CD4-positive, CD25-positive, alpha-beta regulatory T cell (primary cell): ENCODE measurements around the gene SLC45A1. TPM values are rescaled to one million over a fixed set of nuclear protein-coding genes. Genes with fewer than 3 reads are reported as not detected.

Experiments
- ATAC-seq, 2 donors: fragments of 150-1000 bp; cut with Tn5 transposase; one replicate each; pipeline ENCODE4 v1.10.0; 2021; ENCODE audit warnings: low read depth in 2 of 2, moderate number of reproducible peaks in 2 of 2, moderate library complexity in 1 of 2
- DNase-seq, 3 donors: peaks; one replicate each; pipeline versions ENCODE4 v3.0.0 to v3.0.0-alpha.2; 2012 to 2022; ENCODE audit warnings: mixed read lengths in 1 of 3
- H3K27ac ChIP-seq: one replicate; pipeline ENCODE4 v1.7.0; 2013; ENCODE audit warnings: mild to moderate bottlenecking, low read length; ENCODE audit not compliant: insufficient read depth, poor library complexity, severe bottlenecking
- H3K27me3 ChIP-seq: one replicate; pipeline ENCODE4 v1.7.0; 2013; ENCODE audit warnings: low read length; ENCODE audit not compliant: control insufficient read depth, insufficient read depth
- H3K36me3 ChIP-seq: one replicate; pipeline ENCODE4 v1.7.0; 2013; ENCODE audit warnings: mild to moderate bottlenecking, low read length, moderate library complexity; ENCODE audit not compliant: control insufficient read depth, insufficient read depth
- H3K4me1 ChIP-seq: 2 replicates; pipeline ENCODE4 v1.7.0; 2013; ENCODE audit warnings: mild to moderate bottlenecking, low read length; ENCODE audit not compliant: insufficient read depth, control insufficient read depth, poor library complexity, severe bottlenecking
- H3K4me3 ChIP-seq: one replicate; pipeline ENCODE4 v1.7.0; 2013; ENCODE audit warnings: low read depth, mild to moderate bottlenecking, low read length, moderate library complexity
- H3K9me3 ChIP-seq, 2 experiments: 1 replicate in 1 of 2; 2 replicates in 1 of 2; pipeline ENCODE4 v1.7.0; 2013; ENCODE audit warnings: low read length in 2 of 2, mild to moderate bottlenecking in 1 of 2, moderate library complexity in 1 of 2; ENCODE audit not compliant: control insufficient read depth in 2 of 2
- H3K27ac Mint-ChIP-seq, 3 donors: one replicate each; pipeline ENCODE4 v1.8.0; 2020 to 2022; ENCODE audit warnings: mild to moderate bottlenecking in 3 of 3, mixed read lengths in 3 of 3, moderate library complexity in 2 of 3
- H3K27me3 Mint-ChIP-seq: one replicate; pipeline ENCODE4 v1.8.0; 2022; ENCODE audit warnings: mild to moderate bottlenecking, mixed read lengths
- H3K36me3 Mint-ChIP-seq: one replicate; pipeline ENCODE4 v1.8.0; 2020; ENCODE audit warnings: mixed read lengths
- H3K4me1 Mint-ChIP-seq, 4 donors: one replicate each; pipeline ENCODE4 v1.8.0; 2020 to 2022; ENCODE audit warnings: mixed read lengths in 4 of 4, mild to moderate bottlenecking in 1 of 4
- H3K4me3 Mint-ChIP-seq, 4 donors: one replicate each; pipeline ENCODE4 v1.8.0; 2020 to 2022; ENCODE audit warnings: mild to moderate bottlenecking in 4 of 4, mixed read lengths in 4 of 4, moderate library complexity in 3 of 4
- H3K9me3 Mint-ChIP-seq, 7 donors: one replicate each; pipeline ENCODE4 v1.8.0; 2020 to 2022; ENCODE audit warnings: mixed read lengths in 7 of 7, mild to moderate bottlenecking in 3 of 7, moderate library complexity in 2 of 7
- polyA plus RNA-seq, 4 donors: library from polyadenylated mRNA; unstranded; fragments of 300-500 nt; fragmentation: Illumina TruSeq; gene quantifications; one replicate each; pipeline ENCODE4 v1.2.3, GENCODE V29; 2021
- total RNA-seq: library from RNA; stranded (reverse); gene quantifications from one replicate; pipeline ENCODE4 v1.2.3, GENCODE V29; 2022

SLC45A1 gene
- total and polyA plus RNA-seq, 5 donors from 2014 or later: 0.47 to 1.4 (median 0.68) TPM

DNA sequence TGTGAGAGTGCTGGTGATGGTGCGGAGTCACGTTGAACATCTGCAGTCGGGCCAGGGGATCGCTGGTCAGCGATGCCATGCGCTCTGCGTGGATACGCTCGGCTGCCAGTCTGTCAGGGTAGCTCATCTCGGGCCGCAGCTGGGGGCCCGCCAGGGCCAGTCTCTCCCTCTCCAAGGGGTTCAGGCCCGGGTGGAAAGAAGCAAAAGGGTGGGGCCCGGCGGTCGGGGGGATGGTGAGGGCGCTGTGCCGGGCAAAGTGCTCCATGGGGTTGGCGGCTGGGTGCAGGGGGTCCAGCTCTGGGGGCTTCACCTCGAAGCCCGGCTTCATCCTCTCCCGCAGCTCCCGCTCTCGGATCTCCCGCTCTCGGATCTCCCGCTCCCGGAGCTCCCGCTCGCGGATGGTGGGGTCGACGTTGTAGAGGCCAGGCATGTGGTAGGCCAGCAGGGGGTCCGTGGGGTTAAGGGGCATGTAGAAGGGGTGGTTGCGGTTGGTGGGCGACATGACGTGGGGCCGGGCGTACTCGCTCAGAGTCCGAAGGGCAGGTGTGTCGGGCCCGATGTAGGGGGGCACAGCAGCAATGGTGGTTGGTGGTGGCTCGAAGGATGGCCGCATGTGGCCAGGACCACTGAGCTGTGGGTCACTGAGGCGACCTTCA is 40.5 kb downstream of the SLC45A1 start:
- H3K9me3 Mint-ChIP-seq: peaks cover 0 to 3% (median 0%) of the 10 kb centered on the region in 7 donors
- H3K27ac Mint-ChIP-seq: no peak overlapping the region
- peaks cover 30% of the 10 kb centered on the region for H3K36me3 Mint-ChIP-seq

DNA sequence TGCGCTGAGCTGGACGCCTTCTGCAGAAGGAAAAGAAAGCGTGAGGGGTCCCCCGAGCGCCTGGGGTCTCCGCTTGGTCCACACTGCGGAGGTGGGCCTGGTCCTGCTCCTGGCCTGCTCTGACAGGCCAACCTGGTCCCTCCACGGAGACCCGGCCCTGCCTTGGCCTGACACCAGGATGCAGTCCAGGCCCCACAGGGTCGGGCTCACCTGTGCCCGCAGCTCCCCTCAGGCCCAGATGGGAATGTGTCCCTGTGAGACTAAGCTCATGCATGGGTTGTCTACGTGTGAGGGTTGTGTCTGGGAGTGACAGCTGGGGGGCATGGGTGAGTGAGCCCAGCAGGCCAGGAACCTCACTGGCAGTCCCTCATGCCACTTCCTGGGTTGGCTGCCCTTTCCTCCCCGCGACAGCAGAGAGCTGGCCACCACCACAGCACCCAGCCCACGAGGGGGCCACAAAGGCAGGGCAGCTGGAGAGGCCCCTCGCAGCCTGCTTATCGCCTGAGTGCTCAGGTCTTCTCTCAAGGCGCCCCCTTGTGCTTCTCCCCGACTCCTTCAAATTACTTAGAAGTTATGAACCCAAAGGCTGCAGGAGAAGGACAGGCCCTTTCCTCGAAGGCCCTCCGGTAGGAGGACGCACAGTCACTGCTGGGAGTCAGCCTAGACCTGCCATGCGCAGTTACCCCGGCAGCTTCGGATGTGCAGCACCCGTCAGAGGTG is 41.1 kb downstream of the SLC45A1 start:
- no peak overlapping the region for H3K27ac Mint-ChIP-seq
- no peaks in the 10 kb centered on the region for H3K4me1 ChIP-seq

More for the DNA sequence above, 40.5 kb downstream of the SLC45A1 start:
- no peak overlapping the region for H3K4me3 ChIP-seq
- no peak overlapping the region for H3K4me3 Mint-ChIP-seq
- H3K27me3 Mint-ChIP-seq: no peaks in the 10 kb centered on the region
- H3K4me1 Mint-ChIP-seq: peaks cover 0 to 2% (median 0%) of the 10 kb centered on the region in 4 donors
- no peak overlapping the region for H3K27ac ChIP-seq
- H3K4me1 ChIP-seq: no peaks in the 10 kb centered on the region
- no peak for DNase-seq
- H3K27me3 ChIP-seq: no peaks in the 10 kb centered on the region
- peaks cover 81% of the 10 kb centered on the region for H3K36me3 ChIP-seq
- H3K9me3 ChIP-seq: no peaks in the 10 kb centered on the region
- no peak for ATAC-seq

DNA sequence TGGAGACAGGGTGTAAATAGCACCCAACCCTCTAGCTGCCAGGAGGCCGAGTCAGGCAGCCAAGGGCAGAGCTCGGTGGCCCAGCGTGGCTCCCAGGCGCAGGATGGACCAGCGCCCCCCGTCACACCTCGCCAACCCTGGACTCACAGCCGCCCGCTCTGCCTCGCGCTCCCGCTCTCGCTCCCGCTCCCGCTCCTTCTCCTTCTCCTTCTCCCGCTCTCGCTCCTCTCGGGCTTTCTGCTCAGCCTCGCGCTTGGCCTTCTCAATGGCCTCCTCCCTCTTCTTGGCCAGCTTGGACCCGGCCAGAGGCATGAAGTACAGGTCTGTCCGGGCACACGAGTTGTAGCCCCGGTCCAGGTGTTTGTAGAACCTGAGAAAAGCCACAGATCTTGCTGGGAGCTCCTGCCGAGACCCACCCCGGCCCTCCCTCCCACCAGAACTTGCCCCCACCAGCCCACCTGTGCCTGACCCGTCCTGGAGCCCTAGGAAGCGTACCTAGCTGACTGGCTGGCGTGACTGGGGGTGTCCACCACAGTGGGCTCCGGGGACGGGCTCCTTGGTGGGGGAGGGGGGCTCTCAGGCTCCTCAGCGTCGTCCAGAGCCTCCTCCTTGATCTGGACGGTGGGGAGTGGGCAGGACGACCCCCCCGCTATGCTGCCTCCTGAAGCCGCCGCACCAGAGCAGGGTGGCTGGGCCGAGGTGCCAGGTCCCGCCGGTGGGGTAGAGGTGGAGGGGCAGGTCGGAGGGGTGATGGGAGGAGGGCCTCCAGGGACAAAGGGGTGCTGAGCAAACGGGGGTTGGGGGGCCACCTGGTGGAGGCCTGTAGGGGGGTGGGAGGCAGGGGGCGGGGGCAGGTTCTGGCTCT is 41.9 kb downstream of the SLC45A1 start:
- Mint-ChIP-seq H3K9me3 (peaks cover 0 to 3% (median 0%) of the 10 kb centered on the region in 7 donors), H3K36me3 (peaks cover 26% of the 10 kb centered on the region), H3K4me3 (no peak overlapping the region), H3K27ac (no peak overlapping the region), H3K27me3 (no peaks in the 10 kb centered on the region), H3K4me1 (peaks cover 0 to 2% (median 0%) of the 10 kb centered on the region in 4 donors)
- Histone ChIP-seq H3K36me3 (peaks cover 85% of the 10 kb centered on the region), H3K4me3 (no peak overlapping the region), H3K27ac (no peak overlapping the region), H3K4me1 (no peaks in the 10 kb centered on the region), H3K27me3 (no peaks in the 10 kb centered on the region), H3K9me3 (no peaks in the 10 kb centered on the region)
- no peak for DNase-seq
- ATAC-seq: no peak

More for the DNA sequence above, 41.1 kb downstream of the SLC45A1 start:
- Mint-ChIP-seq H3K36me3 (peaks cover 30% of the 10 kb centered on the region), H3K27me3 (no peaks in the 10 kb centered on the region), H3K4me3 (no peak overlapping the region), H3K9me3 (peaks cover 0 to 3% (median 0%) of the 10 kb centered on the region in 7 donors), H3K4me1 (peaks cover 0 to 2% (median 0%) of the 10 kb centered on the region in 4 donors)
- no peak overlapping the region for H3K4me3 ChIP-seq
- H3K36me3 ChIP-seq: peaks cover 82% of the 10 kb centered on the region
- H3K27me3 ChIP-seq: no peaks in the 10 kb centered on the region
- no peaks in the 10 kb centered on the region for H3K9me3 ChIP-seq
- no peak for DNase-seq
- no peak overlapping the region for H3K27ac ChIP-seq
- ATAC-seq: no peak

DNA sequence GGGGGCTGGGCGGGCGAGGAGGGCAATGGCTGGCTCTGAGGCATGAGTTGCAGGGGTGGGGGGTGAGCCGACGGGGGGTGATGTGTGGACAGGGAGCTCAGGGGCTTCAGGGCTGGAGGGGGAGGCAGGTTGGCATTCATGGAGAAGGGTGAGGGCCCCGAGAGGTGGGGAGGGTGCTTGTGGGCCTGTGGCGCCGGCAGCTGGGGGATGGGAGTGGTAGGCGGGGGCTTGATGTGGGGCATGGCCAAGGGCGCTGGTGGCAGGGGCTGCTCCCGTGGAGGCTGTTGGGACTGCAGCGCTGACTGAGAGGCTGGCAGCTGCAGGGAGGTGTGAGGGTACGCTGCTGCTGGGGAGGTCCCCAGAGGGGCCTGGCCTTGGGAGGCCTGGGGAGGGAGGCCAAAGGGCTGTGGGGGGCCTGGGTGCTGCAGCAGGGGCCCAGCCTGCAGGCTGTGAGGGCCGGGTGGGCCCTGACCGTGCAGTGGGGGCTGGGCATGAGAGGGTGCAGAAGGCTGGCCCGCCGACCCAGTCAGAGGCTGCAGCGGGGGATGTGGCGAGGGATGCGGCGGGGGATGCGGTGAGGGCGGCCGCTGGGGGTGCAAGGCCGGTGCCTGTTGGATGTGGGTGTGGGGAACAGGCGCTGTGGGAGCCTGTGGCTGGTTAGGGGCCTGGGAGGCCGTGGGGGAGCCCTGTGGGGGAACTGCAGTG is 42.7 kb downstream of the SLC45A1 start:
- H3K9me3 ChIP-seq: no peaks in the 10 kb centered on the region
- Mint-ChIP-seq H3K27ac (no peak overlapping the region), H3K4me1 (peaks cover 0 to 2% (median 0%) of the 10 kb centered on the region in 4 donors), H3K27me3 (no peaks in the 10 kb centered on the region), H3K36me3 (peaks cover 26% of the 10 kb centered on the region), H3K9me3 (peaks cover 0 to 3% (median 0%) of the 10 kb centered on the region in 7 donors), H3K4me3 (no peak overlapping the region)
- no peak for ATAC-seq
- DNase-seq: no peak
- no peak overlapping the region for H3K4me3 ChIP-seq
- peaks cover 85% of the 10 kb centered on the region for H3K36me3 ChIP-seq
- no peaks in the 10 kb centered on the region for H3K27me3 ChIP-seq
- H3K27ac ChIP-seq: no peak overlapping the region
- H3K4me1 ChIP-seq: no peaks in the 10 kb centered on the region

GRCh38 chr1:8361198-8361849 is 43.4 kb downstream of the SLC45A1 start:
- no peak overlapping the region for H3K27ac Mint-ChIP-seq
- H3K27me3 Mint-ChIP-seq: no peaks in the 10 kb centered on the region
- H3K36me3 Mint-ChIP-seq: peaks cover 23% of the 10 kb centered on the region
- H3K4me3 ChIP-seq: no peak overlapping the region
- H3K9me3 ChIP-seq: no peaks in the 10 kb centered on the region
- H3K27me3 ChIP-seq: no peaks in the 10 kb centered on the region
- H3K4me1 ChIP-seq: no peaks in the 10 kb centered on the region
- peaks cover 0 to 3% (median 0%) of the 10 kb centered on the region in 7 donors for H3K9me3 Mint-ChIP-seq
- H3K36me3 ChIP-seq: peaks cover 85% of the 10 kb centered on the region
- H3K4me3 Mint-ChIP-seq: no peak overlapping the region
- no peak overlapping the region for H3K27ac ChIP-seq
- DNase-seq: no peak
- peaks cover 0 to 4% (median under 1%) of the 10 kb centered on the region in 4 donors for H3K4me1 Mint-ChIP-seq
- ATAC-seq: no peak

- ATAC-seq: no peak
- peaks cover 26% of the 10 kb centered on the region for H3K36me3 Mint-ChIP-seq
- no peak for DNase-seq
- peaks cover 0 to 3% (median 0%) of the 10 kb centered on the region in 7 donors for H3K9me3 Mint-ChIP-seq
- peaks cover 0 to 14% (median 9%) of the 10 kb centered on the region in 4 donors for H3K4me1 Mint-ChIP-seq
- H3K27ac ChIP-seq: no peak overlapping the region
- no peaks in the 10 kb centered on the region for H3K9me3 ChIP-seq
- H3K4me3 Mint-ChIP-seq: no peak overlapping the region
- H3K27me3 ChIP-seq: no peaks in the 10 kb centered on the region
- peaks cover 81% of the 10 kb centered on the region for H3K36me3 ChIP-seq
- no peak overlapping the region for H3K4me3 ChIP-seq
- peak overlapping the region in 2 of 3 donors; percentile 26 to 31 for H3K27ac Mint-ChIP-seq
- H3K27me3 Mint-ChIP-seq: no peaks in the 10 kb centered on the region
- H3K4me1 ChIP-seq: peaks cover 4% of the 10 kb centered on the region
Measured at GRCh38 chr1:8362701-8363101, 44.8 kb downstream of the SLC45A1 start.
